H1 (cell line): ENCODE results near the gene ACACB. TPM values are rescaled to one million over a fixed set of nuclear protein-coding genes. Genes with fewer than 3 reads are reported as not detected.

ENCODE experiments used
- CTCF ChIA-PET: fragments of 300-600 bp; sonication (Branson Sonifier 250); formaldehyde crosslinking; loops from one replicate; lab custom pipeline; 2021; ENCODE audit not compliant: partially characterized antibody; lab: Charles Lee
- POLR2A ChIA-PET: fragments of 300-600 bp; sonication (Branson Sonifier 250); formaldehyde crosslinking; loops from one replicate; lab custom pipeline; 2021; ENCODE audit warnings: inconsistent platforms; ENCODE audit not compliant: partially characterized antibody; lab: Charles Lee
- DNase-seq, 2 experiments: peaks; one replicate each; pipeline versions ENCODE4 v3.0.0 to v3.0.0-alpha.2; 2010 to 2022; ENCODE audit warnings: low spot score in 2 of 2, low read depth in 1 of 2, mixed read lengths in 1 of 2
- FAIRE-seq: peaks from 2 replicates; lab custom pipeline; 2011; peaks lifted over from hg19 to GRCh38; lab: Jason Lieb, UNC
- H2AFZ ChIP-seq: 2 replicates; pipeline ENCODE4 v1.8.1; 2012; ENCODE audit warnings: low read length, inconsistent platforms
- H2AK5ac ChIP-seq: 2 replicates; pipeline ENCODE4 v1.6.1; 2013; ENCODE audit warnings: low read depth, low read length
- H2BK120ac ChIP-seq: replicated peaks from 2 replicates; pipeline ENCODE3; 2013; ENCODE audit warnings: low read depth, low read length, inconsistent platforms
- H2BK12ac ChIP-seq: 2 replicates; pipeline ENCODE4 v1.6.1; 2013; ENCODE audit warnings: low read depth, low read length
- H2BK15ac ChIP-seq: 2 replicates; pipeline ENCODE4 v1.6.1; 2013; ENCODE audit warnings: low read length
- H2BK20ac ChIP-seq: 2 replicates; pipeline ENCODE4 v1.6.1; 2013; ENCODE audit warnings: low read length
- H2BK5ac ChIP-seq: 2 replicates; pipeline ENCODE4 v1.6.1; 2013; ENCODE audit warnings: low read depth, low read length
- H3K14ac ChIP-seq: 2 replicates; pipeline ENCODE4 v1.6.1; 2013; ENCODE audit warnings: inconsistent platforms; ENCODE audit not compliant: insufficient read length
- H3K18ac ChIP-seq: 2 replicates; pipeline ENCODE4 v1.6.1; 2013; ENCODE audit warnings: low read length; ENCODE audit errors: extremely low read depth
- H3K23ac ChIP-seq: 2 replicates; pipeline ENCODE4 v1.6.1; 2013; ENCODE audit warnings: inconsistent platforms; ENCODE audit not compliant: insufficient read length
- H3K23me2 ChIP-seq: 2 replicates; pipeline ENCODE4 v1.6.1; 2013; ENCODE audit warnings: low read depth, low read length
- H3K27ac ChIP-seq: 2 replicates; pipeline ENCODE4 v1.6.1; 2011; ENCODE audit warnings: low read depth, low read length, inconsistent platforms
- H3K27me3 ChIP-seq, 4 experiments: replicated peaks in 1 of 4; 1 replicate in 1 of 4; 2 replicates in 3 of 4; pipeline versions ENCODE4 v1.6.1 to v1.8.1; 2011 to 2013; ENCODE audit warnings: low read length in 3 of 4, mild to moderate bottlenecking in 3 of 4, inconsistent platforms in 2 of 4, mixed read lengths in 2 of 4, moderate library complexity in 1 of 4; ENCODE audit not compliant: control insufficient read depth in 3 of 4, insufficient read depth in 3 of 4; ENCODE audit errors: extremely low read depth in 1 of 4
- H3K36me3 ChIP-seq, 4 experiments: 2 replicates each; pipeline versions ENCODE4 v1.6.1 to v1.8.1; 2011 to 2013; ENCODE audit warnings: mild to moderate bottlenecking in 4 of 4, low read length in 3 of 4, moderate library complexity in 2 of 4, control low read depth in 1 of 4, inconsistent platforms in 1 of 4; ENCODE audit not compliant: insufficient read depth in 4 of 4, control insufficient read depth in 2 of 4
- H3K4ac ChIP-seq: replicated peaks from 2 replicates; pipeline ENCODE3; 2013; ENCODE audit warnings: low read length, low read depth, mixed read lengths, inconsistent platforms; ENCODE audit not compliant: insufficient read length
- H3K4me1 ChIP-seq, 4 experiments: replicated peaks in 1 of 4; 1 replicate in 1 of 4; 2 replicates in 3 of 4; pipeline versions ENCODE4 v1.6.1 to v1.8.1; 2011 to 2013; ENCODE audit warnings: low read length in 3 of 4, inconsistent platforms in 2 of 4, mixed read lengths in 1 of 4; ENCODE audit not compliant: insufficient read depth in 4 of 4, control insufficient read depth in 3 of 4
- H3K4me2 ChIP-seq, 2 experiments: 2 replicates each; pipeline versions ENCODE4 v1.6.1 to v1.8.1; 2011 to 2013; ENCODE audit warnings: low read depth in 2 of 2, low read length in 2 of 2, control low read depth in 1 of 2, inconsistent platforms in 1 of 2, mild to moderate bottlenecking in 1 of 2; ENCODE audit not compliant: insufficient read depth in 1 of 2
- H3K4me3 ChIP-seq, 4 experiments: fragments of 200-600, 300-600 bp in 1 of 4; sonication (generic), shearing (Covaris generic), sonication (Bioruptor Twin) in 1 of 4; 2 replicates each; pipeline versions ENCODE4 v1.5.1 to v1.8.1; 2011 to 2016; ENCODE audit warnings: low read length in 4 of 4, low read depth in 3 of 4, control low read depth in 2 of 4, inconsistent platforms in 2 of 4, mild to moderate bottlenecking in 2 of 4, mixed read lengths in 1 of 4, moderate library complexity in 1 of 4; ENCODE audit not compliant: insufficient read depth in 2 of 4; ENCODE audit errors: extremely low read depth in 1 of 4
- H3K56ac ChIP-seq: replicated peaks from 2 replicates; pipeline ENCODE3; 2013; ENCODE audit warnings: low read depth, mild to moderate bottlenecking, mixed read lengths, low read length, inconsistent platforms; ENCODE audit not compliant: insufficient read length
- H3K79me1 ChIP-seq: 2 replicates; pipeline ENCODE4 v1.6.1; 2013; ENCODE audit warnings: low read depth, low read length, control low read depth
- H3K79me2 ChIP-seq, 2 experiments: 2 replicates each; pipeline versions ENCODE4 v1.6.1 to v1.8.1; 2012 to 2013; ENCODE audit warnings: low read length in 2 of 2, mild to moderate bottlenecking in 2 of 2, inconsistent platforms in 1 of 2; ENCODE audit not compliant: insufficient read depth in 2 of 2, control insufficient read depth in 1 of 2
- H3K9ac ChIP-seq, 4 experiments: replicated peaks in 1 of 4; 1 replicate in 1 of 4; 2 replicates in 3 of 4; pipeline versions ENCODE4 v1.6.1 to v1.8.1; 2011 to 2013; ENCODE audit warnings: low read depth in 3 of 4, low read length in 3 of 4, control low read depth in 2 of 4, mild to moderate bottlenecking in 2 of 4, moderate library complexity in 2 of 4, inconsistent platforms in 1 of 4; ENCODE audit errors: extremely low read depth in 1 of 4
- H3K9me3 ChIP-seq, 2 experiments: 2 replicates each; pipeline versions ENCODE4 v1.6.1 to v1.8.1; 2012 to 2013; ENCODE audit warnings: mild to moderate bottlenecking in 2 of 2, moderate library complexity in 2 of 2, control low read depth in 1 of 2, inconsistent platforms in 1 of 2, low read depth in 1 of 2, low read length in 1 of 2, mixed read lengths in 1 of 2; ENCODE audit not compliant: insufficient read depth in 2 of 2
- H4K20me1 ChIP-seq, 2 experiments: replicated peaks in 1 of 2; 2 replicates each; pipeline versions ENCODE3 to v1.8.1; 2011 to 2013; ENCODE audit warnings: inconsistent platforms in 2 of 2, low read length in 2 of 2, mild to moderate bottlenecking in 1 of 2; ENCODE audit not compliant: insufficient read depth in 2 of 2, control insufficient read depth in 1 of 2
- H4K5ac ChIP-seq: 2 replicates; pipeline ENCODE4 v1.6.1; 2013; ENCODE audit warnings: low read length, low read depth, mixed read lengths, inconsistent platforms; ENCODE audit not compliant: insufficient read length
- H4K8ac ChIP-seq: 2 replicates; pipeline ENCODE4 v1.8.0; 2013; ENCODE audit warnings: mild to moderate bottlenecking, moderate library complexity, low read length, inconsistent platforms; ENCODE audit not compliant: insufficient read depth; ENCODE audit errors: extremely low read depth
- H4K91ac ChIP-seq: replicated peaks from 2 replicates; pipeline ENCODE3; 2013; ENCODE audit warnings: low read length, mixed read lengths, inconsistent platforms; ENCODE audit not compliant: insufficient read length
- ASH2L ChIP-seq: fragments of 200-600, 300-600 bp; sonication (generic); IDR thresholded peaks from one replicate; pipeline ENCODE4 v1.7.1; 2017; ENCODE audit warnings: low read length
- BRCA1 ChIP-seq: IDR thresholded peaks from 2 replicates; pipeline ENCODE4 v1.6.1; 2012; ENCODE audit warnings: low read depth, low read length, improper control_type of control experiment
- CBX8 ChIP-seq: fragments of 300-800, 300-1000 bp; sonication (generic); IDR thresholded peaks from 2 replicates; pipeline ENCODE4 v1.7.1; 2016; ENCODE audit warnings: low read depth, low read length, borderline replicate concordance
- CTBP2 ChIP-seq: IDR thresholded peaks from 2 replicates; pipeline ENCODE4 v1.7.0; 2011; ENCODE audit warnings: borderline replicate concordance, mild to moderate bottlenecking, moderate library complexity, mixed read lengths, low read length; ENCODE audit not compliant: insufficient read depth, insufficient read length
- SIN3A ChIP-seq, 2 experiments: IDR thresholded peaks in 1 of 2; conservative IDR thresholded peaks in 1 of 2; 2 replicates each; pipeline ENCODE4 v1.6.1; 2011 to 2012; ENCODE audit warnings: low read length in 2 of 2, improper control_type of control experiment in 1 of 2, low read depth in 1 of 2, mild to moderate bottlenecking in 1 of 2
- SRF ChIP-seq: IDR thresholded peaks from 2 replicates; pipeline ENCODE4 v1.6.1; 2011; ENCODE audit warnings: mild to moderate bottlenecking, low read depth, low read length, moderate library complexity
- TBP ChIP-seq: IDR thresholded peaks from 2 replicates; pipeline ENCODE4 v1.6.1; 2011; ENCODE audit warnings: low read depth, low read length, improper control_type of control experiment
- WGBS, 2 experiments: shearing (Covaris generic) in 1 of 2; methylation state at CpG; one replicate each; pipeline versions ENCODE4 v1.1.6 to v1.1.7; 2013 to 2015; ENCODE audit warnings: low lambda C conversion rate in 2 of 2, mixed read lengths in 2 of 2, inconsistent platforms in 1 of 2, low coverage in 1 of 2, missing lambda C conversion rate in 1 of 2; ENCODE audit not compliant: insufficient replicate concordance in 2 of 2, insufficient coverage in 1 of 2, insufficient read length in 1 of 2; ENCODE audit errors: extremely low coverage in 1 of 2, missing lambda C conversion rate in 1 of 2; 5-methylcytosine and 5-hydroxymethylcytosine counted together
- polyA plus RNA-seq, 7 experiments: library from polyadenylated mRNA; depleted of rRNA in 3 of 7; stranded (reverse) in 5 of 7; unstranded in 2 of 7; fragments of >200 nt in 5 of 7; fragments of 200-250 nt in 2 of 7; gene quantifications; 1 replicate in 5 of 7; 2 replicates in 1 of 7; 4 replicates in 1 of 7; pipeline versions ENCODE4 v1.2.1 to v1.2.3, GENCODE V29; 2011 to 2013; ENCODE audit warnings: missing spikeins in 2 of 7, mixed read lengths in 2 of 7
- total RNA-seq: library from RNA; stranded (reverse); fragmentation: NEBNext Ultra II Directional; extraction: Animal tissue kit (Norgen Biotek cat#: 25700); gene quantifications from 2 replicates; pipeline ENCODE4 v1.2.1, GENCODE V29; 2021
- TF ChIP-seq, protein P1 (sequence below), 3 experiments: IDR thresholded peaks; 1 replicate in 2 of 3; 2 replicates in 1 of 3; pipeline versions ENCODE4 v1.5.1 to v1.6.1; 2011; ENCODE audit warnings: low read length in 3 of 3, mild to moderate bottlenecking in 3 of 3, inconsistent platforms in 2 of 3, low read depth in 1 of 3, moderate library complexity in 1 of 3; ENCODE audit not compliant: insufficient read depth in 1 of 3; ENCODE audit errors: control extremely low read depth in 1 of 3
- TF ChIP-seq, protein P2 (sequence below): IDR thresholded peaks from 2 replicates; pipeline ENCODE4 v1.6.1; 2011; ENCODE audit warnings: low read length, improper control_type of control experiment

Gene ACACB
- total and polyA plus RNA-seq, 2 of the 8 experiments (the other 6 are each of a cell fraction or from before 2014, with no cell fraction given), result 5.8 to 15.3 TPM

DNA sequence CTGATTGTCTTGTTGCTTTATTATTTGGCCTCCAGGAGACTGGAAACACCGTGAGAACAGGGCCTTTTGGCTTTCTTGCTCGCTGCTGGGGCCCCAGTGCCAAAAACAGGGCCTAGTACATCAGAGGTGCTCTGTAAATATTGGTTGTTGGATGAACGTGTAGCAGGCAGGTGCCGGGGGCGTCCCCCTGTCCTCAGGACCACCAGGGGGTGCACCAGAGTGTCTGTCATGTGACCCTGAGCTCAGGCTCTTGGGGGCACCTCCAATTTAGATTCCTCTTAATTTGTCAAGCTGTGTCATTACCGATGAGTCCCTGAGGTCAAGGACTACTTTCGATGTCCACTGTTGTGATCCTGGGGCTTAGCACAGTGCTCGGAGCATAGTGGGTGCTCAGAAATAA, 87.1 kb downstream of the ACACB start:
- H3K18ac ChIP-seq, result no peak overlapping the region
- H3K9ac ChIP-seq, result no peak overlapping the region
- H4K91ac ChIP-seq, result no peak overlapping the region
- H3K9me3 ChIP-seq, result no peaks in the 10 kb centered on the region
- H3K4ac ChIP-seq, result no peak overlapping the region
- H3K79me1 ChIP-seq, result no peaks in the 10 kb centered on the region; the same call in 1 of the 2 replicates
- H3K4me2 ChIP-seq, result no peak overlapping the region
- FAIRE-seq, result no peak
- H3K4me1 ChIP-seq, result no peaks in the 10 kb centered on the region
- no peak overlapping the region for H3K14ac ChIP-seq
- H2BK12ac ChIP-seq, result no peak overlapping the region
- H3K4me3 ChIP-seq, result no peak overlapping the region
- peaks cover 0 to 2% (median 0%) of the 10 kb centered on the region in 4 experiments; a peak in 2 of 8 replicates for H3K36me3 ChIP-seq
- no peak overlapping the region for H2BK5ac ChIP-seq
- no peaks in the 10 kb centered on the region for H3K27me3 ChIP-seq
- H2BK120ac ChIP-seq, result no peak overlapping the region
- ChIA-PET POLR2A (no interaction called here), CTCF (interaction anchor here (0.6 to 1.5 kb wide), 2 partner anchors 9 to 13 kb away, joined by 3 to 5 read pairs; no protein-coding TSS in a partner anchor)
- no peak overlapping the region for H2AFZ ChIP-seq
- DNase-seq, result no peak
- no peak overlapping the region for H2AK5ac ChIP-seq
- no peak overlapping the region for H2BK20ac ChIP-seq
- H4K8ac ChIP-seq, result no peak overlapping the region; the same call in 1 of the 2 replicates
- H3K23ac ChIP-seq, result no peak overlapping the region
- no peak overlapping the region for H4K5ac ChIP-seq
- WGBS, 2 experiments, result 88% methylated on average over 8 of the region's 8 CpGs; no CpG with 5 or more reads in 1 of the 2 experiments
- H4K20me1 ChIP-seq, result peaks cover 0 to 2% of the 10 kb centered on the region in 2 experiments
- no peak overlapping the region; the same call in 1 of the 2 replicates for H2BK15ac ChIP-seq
- H3K27ac ChIP-seq, result no peak overlapping the region
- H3K56ac ChIP-seq, result no peak overlapping the region
- H3K23me2 ChIP-seq, result no peaks in the 10 kb centered on the region
- H3K79me2 ChIP-seq, result no peaks in the 10 kb centered on the region
- TF ChIP-seq CBX8 (no peak), CTBP2 (no peak), BRCA1 (no peak), SIN3A (conservative IDR thresholded peaks at IDR 0.05 in 1 of 2, IDR thresholded peaks at IDR 0.05 in 1 of 2; ENCODE audit: low read depth in 1 of 2, low read length in 2 of 2) (no peak), ASH2L (no peak), SRF (no peak), TBP (no peak)
- TF ChIP-seq, protein P1, sequence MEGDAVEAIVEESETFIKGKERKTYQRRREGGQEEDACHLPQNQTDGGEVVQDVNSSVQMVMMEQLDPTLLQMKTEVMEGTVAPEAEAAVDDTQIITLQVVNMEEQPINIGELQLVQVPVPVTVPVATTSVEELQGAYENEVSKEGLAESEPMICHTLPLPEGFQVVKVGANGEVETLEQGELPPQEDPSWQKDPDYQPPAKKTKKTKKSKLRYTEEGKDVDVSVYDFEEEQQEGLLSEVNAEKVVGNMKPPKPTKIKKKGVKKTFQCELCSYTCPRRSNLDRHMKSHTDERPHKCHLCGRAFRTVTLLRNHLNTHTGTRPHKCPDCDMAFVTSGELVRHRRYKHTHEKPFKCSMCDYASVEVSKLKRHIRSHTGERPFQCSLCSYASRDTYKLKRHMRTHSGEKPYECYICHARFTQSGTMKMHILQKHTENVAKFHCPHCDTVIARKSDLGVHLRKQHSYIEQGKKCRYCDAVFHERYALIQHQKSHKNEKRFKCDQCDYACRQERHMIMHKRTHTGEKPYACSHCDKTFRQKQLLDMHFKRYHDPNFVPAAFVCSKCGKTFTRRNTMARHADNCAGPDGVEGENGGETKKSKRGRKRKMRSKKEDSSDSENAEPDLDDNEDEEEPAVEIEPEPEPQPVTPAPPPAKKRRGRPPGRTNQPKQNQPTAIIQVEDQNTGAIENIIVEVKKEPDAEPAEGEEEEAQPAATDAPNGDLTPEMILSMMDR (IDR thresholded peaks at IDR 0.05; ENCODE audit: control extremely low read depth in 1 of 3, insufficient read depth in 1 of 3, low read depth in 1 of 3, low read length in 3 of 3), result peak in 2 of 3 experiments; percentile 17 to 26; a peak in 2 of 4 replicates
- TF ChIP-seq, protein P2, sequence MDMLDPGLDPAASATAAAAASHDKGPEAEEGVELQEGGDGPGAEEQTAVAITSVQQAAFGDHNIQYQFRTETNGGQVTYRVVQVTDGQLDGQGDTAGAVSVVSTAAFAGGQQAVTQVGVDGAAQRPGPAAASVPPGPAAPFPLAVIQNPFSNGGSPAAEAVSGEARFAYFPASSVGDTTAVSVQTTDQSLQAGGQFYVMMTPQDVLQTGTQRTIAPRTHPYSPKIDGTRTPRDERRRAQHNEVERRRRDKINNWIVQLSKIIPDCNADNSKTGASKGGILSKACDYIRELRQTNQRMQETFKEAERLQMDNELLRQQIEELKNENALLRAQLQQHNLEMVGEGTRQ, result 0 out of 2 replicates have a peak, but pooled peaks have one; percentile 34
